Hepatocyte (in vitro differentiated cells): Measurements from ENCODE around the gene CAPN15. TPM values are rescaled to one million over a fixed set of nuclear protein-coding genes. Genes with fewer than 3 reads are reported as not detected.

ENCODE experiments used
- DNase-seq: peaks from one replicate; pipeline ENCODE4 v3.0.0-alpha.2; 2016; ENCODE audit warnings: low spot score
- H2AFZ ChIP-seq: fragments of 200-600 bp; sonication (generic); 2 replicates; pipeline ENCODE4 v1.6.0; 2016; ENCODE audit warnings: antibody characterized with exemption, mild to moderate bottlenecking
- H3K27ac ChIP-seq: fragments of 200-600 bp; sonication (generic); 2 replicates; pipeline ENCODE4 v1.5.1; 2016; ENCODE audit warnings: mild to moderate bottlenecking
- H3K27me3 ChIP-seq: fragments of 200-600 bp; sonication (generic); 2 replicates; pipeline ENCODE4 v1.6.1; 2016
- H3K36me3 ChIP-seq: fragments of 200-600 bp; sonication (generic); replicated peaks from 2 replicates; pipeline ENCODE4 v1.5.1; 2016; ENCODE audit warnings: low read depth; ENCODE audit not compliant: insufficient read depth
- H3K4me1 ChIP-seq: fragments of 200-600 bp; sonication (generic); 2 replicates; pipeline ENCODE4 v1.5.1; 2016; ENCODE audit warnings: mild to moderate bottlenecking, moderate library complexity; ENCODE audit not compliant: insufficient read depth
- H3K4me2 ChIP-seq: fragments of 200-600 bp; sonication (generic); 2 replicates; pipeline ENCODE4 v1.6.0; 2016
- H3K4me3 ChIP-seq: fragments of 200-600 bp; sonication (generic); 2 replicates; pipeline ENCODE4 v1.5.1; 2016; ENCODE audit warnings: mild to moderate bottlenecking
- H3K79me2 ChIP-seq: fragments of 200-600 bp; sonication (generic); 2 replicates; pipeline ENCODE4 v1.6.0; 2017; ENCODE audit warnings: mild to moderate bottlenecking
- H3K9me2 ChIP-seq: fragments of 200-600 bp; sonication (generic); replicated peaks from 2 replicates; pipeline ENCODE4 v1.6.0; 2017; ENCODE audit warnings: mild to moderate bottlenecking; ENCODE audit not compliant: insufficient read depth
- H3K9me3 ChIP-seq: fragments of 200-600 bp; sonication (generic); 2 replicates; pipeline ENCODE4 v1.5.1; 2016; ENCODE audit warnings: low read depth, mild to moderate bottlenecking
- H4K20me1 ChIP-seq: fragments of 200-600 bp; sonication (generic); 2 replicates; pipeline ENCODE4 v1.6.0; 2016; ENCODE audit warnings: mild to moderate bottlenecking; ENCODE audit not compliant: insufficient read depth, poor library complexity, severe bottlenecking
- EZH2 ChIP-seq: fragments of 200-600 bp; sonication (generic); IDR thresholded peaks from 2 replicates; pipeline ENCODE4 v1.6.1; 2016; ENCODE audit warnings: antibody characterized with exemption, mild to moderate bottlenecking, borderline replicate concordance
- EZH2phosphoT487 ChIP-seq: fragments of 200-600 bp; sonication (generic); IDR thresholded peaks from one replicate; pipeline ENCODE4 v1.6.1; 2018; ENCODE audit warnings: antibody characterized with exemption, mild to moderate bottlenecking, low read depth, moderate library complexity; ENCODE audit not compliant: unreplicated experiment, severe bottlenecking
- WGBS: methylation state at CpG from one replicate; pipeline ENCODE4 v1.1.6; 2016; ENCODE audit warnings: low lambda C conversion rate; ENCODE audit errors: missing lambda C conversion rate; 5-methylcytosine and 5-hydroxymethylcytosine counted together
- polyA plus RNA-seq: library from polyadenylated mRNA; unstranded; fragments of >200 nt; fragmentation: Nextera tagmentation; extraction: Ambion mirVana; gene quantifications from 2 replicates; pipeline ENCODE4 v1.2.1, GENCODE V29; 2016
- total RNA-seq: library from RNA; depleted of rRNA; stranded (reverse); fragments of >200 nt; gene quantifications from 2 replicates; pipeline ENCODE4 v1.2.3, GENCODE V29; 2014
- TF ChIP-seq, protein P1 (sequence below): fragments of 200-600 bp; sonication (generic); IDR thresholded peaks from 2 replicates; pipeline ENCODE4 v1.5.1; 2016; ENCODE audit warnings: antibody characterized with exemption, mild to moderate bottlenecking; ENCODE audit not compliant: poor library complexity

The CAPN15 gene
- total and polyA plus RNA-seq, 2 experiments from 2014 or later = 41.7 to 42.7 TPM

DNA sequence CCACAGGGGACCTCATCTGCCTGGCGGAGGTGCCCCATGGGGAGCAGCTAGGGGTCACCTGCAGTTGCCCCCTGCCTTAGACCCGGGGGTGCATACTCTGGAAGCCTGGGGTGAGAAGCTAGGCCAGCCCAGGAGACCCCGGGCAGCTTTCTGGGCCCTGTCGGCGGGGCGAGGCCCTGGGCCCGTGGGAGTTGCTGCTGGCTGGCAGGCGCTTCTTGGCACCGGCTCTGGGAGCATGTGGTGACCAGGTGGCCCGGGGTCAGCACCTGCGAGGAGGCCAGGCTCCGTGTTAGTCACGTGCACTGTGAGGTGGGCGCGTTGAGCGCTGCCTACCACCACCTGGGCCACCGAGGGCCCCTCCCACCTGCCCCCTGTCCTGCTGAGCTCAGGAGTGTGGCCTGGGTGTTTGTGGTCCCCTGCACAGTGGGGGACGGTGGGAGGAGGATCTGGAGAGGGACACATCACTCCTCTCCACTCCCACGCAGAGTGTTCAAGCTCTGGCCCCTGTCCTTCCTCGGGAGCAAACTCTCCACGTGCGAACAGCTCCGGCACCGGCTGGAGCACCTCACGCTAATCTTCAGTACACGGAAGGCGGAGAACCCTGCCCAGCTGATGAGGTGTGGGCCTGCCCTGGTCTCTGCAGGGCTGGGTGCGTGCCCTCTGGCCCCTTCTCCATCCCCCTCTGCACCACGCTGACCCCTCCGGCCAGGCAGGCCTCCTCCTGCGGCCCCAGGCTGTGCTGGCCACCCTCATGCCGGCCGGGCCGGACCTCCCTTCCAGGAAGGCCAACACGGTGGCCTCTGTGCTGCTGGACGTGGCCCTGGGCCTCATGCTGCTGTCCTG lies 48.1 kb downstream of the CAPN15 start:
- Histone ChIP-seq H3K27me3 (no peaks in the 10 kb centered on the region), H3K79me2 (peaks cover 6% of the 10 kb centered on the region), H3K4me3 (no peak overlapping the region), H3K4me2 (no peak overlapping the region), H3K4me1 (no peaks in the 10 kb centered on the region), H3K36me3 (no peaks in the 10 kb centered on the region), H4K20me1 (no peaks in the 10 kb centered on the region), H3K9me3 (no peaks in the 10 kb centered on the region), H3K27ac (no peak overlapping the region), H3K9me2 (no peaks in the 10 kb centered on the region), H2AFZ (no peak overlapping the region)
- DNase-seq = no peak
- TF ChIP-seq EZH2phosphoT487 = no peak
- TF ChIP-seq, protein P1, sequence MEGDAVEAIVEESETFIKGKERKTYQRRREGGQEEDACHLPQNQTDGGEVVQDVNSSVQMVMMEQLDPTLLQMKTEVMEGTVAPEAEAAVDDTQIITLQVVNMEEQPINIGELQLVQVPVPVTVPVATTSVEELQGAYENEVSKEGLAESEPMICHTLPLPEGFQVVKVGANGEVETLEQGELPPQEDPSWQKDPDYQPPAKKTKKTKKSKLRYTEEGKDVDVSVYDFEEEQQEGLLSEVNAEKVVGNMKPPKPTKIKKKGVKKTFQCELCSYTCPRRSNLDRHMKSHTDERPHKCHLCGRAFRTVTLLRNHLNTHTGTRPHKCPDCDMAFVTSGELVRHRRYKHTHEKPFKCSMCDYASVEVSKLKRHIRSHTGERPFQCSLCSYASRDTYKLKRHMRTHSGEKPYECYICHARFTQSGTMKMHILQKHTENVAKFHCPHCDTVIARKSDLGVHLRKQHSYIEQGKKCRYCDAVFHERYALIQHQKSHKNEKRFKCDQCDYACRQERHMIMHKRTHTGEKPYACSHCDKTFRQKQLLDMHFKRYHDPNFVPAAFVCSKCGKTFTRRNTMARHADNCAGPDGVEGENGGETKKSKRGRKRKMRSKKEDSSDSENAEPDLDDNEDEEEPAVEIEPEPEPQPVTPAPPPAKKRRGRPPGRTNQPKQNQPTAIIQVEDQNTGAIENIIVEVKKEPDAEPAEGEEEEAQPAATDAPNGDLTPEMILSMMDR = no peak
- TF ChIP-seq EZH2 = no peak
- WGBS = 93% methylated on average over 34 of the region's 36 CpGs

DNA sequence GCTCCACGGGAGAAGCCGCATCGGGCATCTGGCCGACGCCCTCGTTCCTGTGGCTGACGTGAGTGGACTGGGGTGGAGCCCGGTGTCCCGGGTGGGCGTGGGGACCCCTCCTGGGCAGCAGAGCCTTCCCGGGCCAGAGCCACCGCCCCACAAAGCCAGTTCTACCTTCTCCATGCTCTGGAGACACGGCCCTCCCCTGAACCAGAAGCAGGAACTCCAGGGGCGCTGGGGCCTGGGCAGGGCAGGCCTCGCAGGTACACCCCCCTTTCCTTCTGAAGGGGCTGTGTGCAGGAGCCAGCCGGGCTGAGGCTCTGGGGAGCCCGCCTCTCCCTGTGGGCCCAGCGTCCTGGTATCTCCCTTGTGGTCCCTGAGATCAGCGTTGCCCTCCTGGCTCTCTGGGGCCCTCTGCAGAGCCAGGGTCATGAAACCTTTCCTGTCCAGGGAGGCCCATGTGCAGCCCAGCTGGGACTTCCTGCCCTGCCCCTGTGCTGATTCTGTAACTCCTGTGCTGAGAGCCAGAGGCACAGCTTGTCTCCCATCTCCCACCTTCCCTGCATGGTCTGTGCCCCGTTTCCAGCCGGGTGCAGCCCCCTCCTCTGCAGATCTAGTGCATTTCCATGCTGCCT lies 48.8 kb downstream of the CAPN15 start:
- H3K9me3 ChIP-seq = no peaks in the 10 kb centered on the region
- H4K20me1 ChIP-seq = no peaks in the 10 kb centered on the region
- TF ChIP-seq EZH2phosphoT487 = no peak
- TF ChIP-seq EZH2 = no peak
- TF ChIP-seq, protein P1 = no peak
- no peak overlapping the region for H3K4me2 ChIP-seq
- H3K27ac ChIP-seq = no peak overlapping the region
- H3K4me1 ChIP-seq = no peaks in the 10 kb centered on the region
- H3K9me2 ChIP-seq = no peaks in the 10 kb centered on the region
- DNase-seq = no peak
- no peaks in the 10 kb centered on the region for H3K27me3 ChIP-seq
- H3K36me3 ChIP-seq = no peaks in the 10 kb centered on the region
- H3K79me2 ChIP-seq = peaks cover 4% of the 10 kb centered on the region
- H3K4me3 ChIP-seq = no peak overlapping the region
- no peak overlapping the region for H2AFZ ChIP-seq
- WGBS = 92% methylated on average over 21 of the region's 21 CpGs

DNA sequence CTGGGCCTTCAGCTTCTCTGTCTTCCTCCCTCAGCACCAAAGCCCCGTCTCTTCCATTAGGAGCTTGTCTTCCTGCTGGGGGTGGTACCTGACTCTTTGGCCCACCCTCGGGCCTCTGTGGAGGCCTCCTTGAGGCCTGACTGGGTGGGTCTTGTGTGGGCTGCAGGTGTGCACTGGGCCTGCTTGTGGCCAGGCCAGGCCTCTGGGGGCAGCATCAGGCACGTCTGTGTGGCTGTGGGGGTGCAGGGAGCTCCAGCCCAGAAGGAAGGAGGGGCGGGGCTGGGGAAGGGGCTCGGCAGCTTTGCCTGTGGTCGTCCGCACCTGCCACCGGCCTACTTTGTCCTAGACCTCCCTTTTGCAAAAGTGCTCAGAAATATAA lies 49.3 kb downstream of the CAPN15 start:
- 68% methylated on average over 8 of the region's 8 CpGs for WGBS
- no peaks in the 10 kb centered on the region for H3K27me3 ChIP-seq
- H2AFZ ChIP-seq = no peak overlapping the region
- no peak overlapping the region for H3K4me3 ChIP-seq
- H3K4me1 ChIP-seq = no peaks in the 10 kb centered on the region
- DNase-seq = no peak
- TF ChIP-seq EZH2 (no peak), EZH2phosphoT487 (no peak)
- TF ChIP-seq, protein P1 = no peak
- peaks cover 2% of the 10 kb centered on the region for H3K79me2 ChIP-seq
- no peaks in the 10 kb centered on the region for H3K36me3 ChIP-seq
- H3K4me2 ChIP-seq = no peak overlapping the region
- no peaks in the 10 kb centered on the region for H4K20me1 ChIP-seq
- H3K27ac ChIP-seq = no peak overlapping the region
- H3K9me3 ChIP-seq = no peaks in the 10 kb centered on the region
- no peaks in the 10 kb centered on the region for H3K9me2 ChIP-seq
